HG03442 (cell line): ENCODE measurements around the gene PPIP5K1.
"Not testable (repeated sequence)": the region's sequence is repeated elsewhere in the genome, so short reads cannot be mapped to it uniquely, and the experiment has no call there.

ENCODE experiments used
- ATAC-seq: cut with Tn5 transposase; IDR thresholded peaks from one replicate; pipeline ENCODE4 v1.9.1; 2021; ENCODE audit warnings: mild to moderate bottlenecking, moderate library complexity; ENCODE audit not compliant: unreplicated experiment

PPIP5K1 gene

DNA sequence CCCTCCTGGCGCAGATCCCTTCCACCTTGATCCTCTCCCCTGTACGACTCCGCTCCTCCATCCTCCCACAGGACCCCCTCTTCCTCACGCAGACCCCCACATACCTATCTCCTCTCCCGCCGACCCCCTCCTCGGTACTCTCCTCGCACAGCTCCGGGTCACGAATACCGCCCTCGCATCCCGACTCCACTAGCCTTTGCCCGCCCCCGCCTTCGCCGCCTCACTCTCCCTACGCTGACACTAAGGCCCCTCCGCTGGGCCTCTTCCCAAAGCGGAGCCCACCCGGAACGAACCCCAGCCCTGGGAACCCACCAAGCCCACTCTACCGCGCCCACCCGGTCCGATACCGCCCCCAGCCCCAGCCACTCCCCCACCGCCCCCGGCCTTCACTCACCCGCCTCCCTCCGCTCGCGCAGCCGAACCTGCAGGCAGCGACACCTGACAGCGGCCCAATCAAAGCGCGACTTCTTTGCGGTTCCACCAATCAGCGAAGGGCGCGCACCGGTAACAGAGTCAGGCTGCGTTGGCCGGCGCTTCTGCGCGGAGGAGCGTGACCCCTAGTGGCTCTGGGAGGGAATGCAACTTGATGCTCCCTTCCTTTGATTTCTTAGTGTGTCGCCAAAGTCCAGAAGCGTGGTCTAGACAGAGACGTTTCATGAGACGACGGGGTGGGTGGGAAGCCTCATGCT is at the start of gene PPIP5K1:
Gene PPIP5K1, minus strand, starts transcription at position 431 of the 689 bp plus-strand sequence. CDS start 5,704 bp downstream, outside the sequence.
- ATAC-seq: peak; percentile 95

- ATAC-seq: peak; percentile 57
Measured at GRCh38 chr15:43638464-43639204, 48.6 kb upstream of the PPIP5K1 start.

- not testable (repeated sequence) for ATAC-seq
Measured at GRCh38 chr15:43626937-43627336, 36.9 kb upstream of the PPIP5K1 start.

DNA sequence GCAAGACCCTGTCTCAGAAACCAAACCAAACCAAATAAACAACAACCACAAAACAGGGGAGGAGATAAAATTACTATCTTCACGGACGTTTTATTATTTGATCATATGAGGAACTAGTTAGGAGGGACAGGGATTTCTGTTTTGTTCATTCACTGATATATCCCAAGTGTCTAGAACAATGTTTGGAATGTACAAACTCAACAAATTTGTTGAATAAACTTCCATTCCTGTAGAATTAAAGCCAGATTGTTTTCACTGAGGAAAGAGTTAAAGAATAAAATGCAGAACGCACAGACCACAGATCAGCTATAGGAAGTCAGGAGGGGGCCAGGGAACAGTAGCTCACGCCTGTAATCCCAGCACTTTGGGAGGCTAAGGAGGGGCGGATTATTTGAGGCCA is 35.1 kb upstream of the PPIP5K1 start:
- no peak for ATAC-seq

- not testable (repeated sequence) for ATAC-seq
Measured at GRCh38 chr15:43622068-43622799, 32.2 kb upstream of the PPIP5K1 start.

- ATAC-seq: not testable (repeated sequence)
Measured at GRCh38 chr15:43618700-43619099, 28.7 kb upstream of the PPIP5K1 start, which contains the start of gene STRC. Gene STRC (minus strand): TSS chr15:43618800. CDS start chr15:43618722, 78 bp downstream.

- not testable (repeated sequence) for ATAC-seq
Measured at GRCh38 chr15:43617750-43618149, 27.7 kb upstream of the PPIP5K1 start.

GRCh38 chr15:43602233-43602632 is 12.2 kb upstream of the PPIP5K1 start:
- not testable (repeated sequence) for ATAC-seq

DNA sequence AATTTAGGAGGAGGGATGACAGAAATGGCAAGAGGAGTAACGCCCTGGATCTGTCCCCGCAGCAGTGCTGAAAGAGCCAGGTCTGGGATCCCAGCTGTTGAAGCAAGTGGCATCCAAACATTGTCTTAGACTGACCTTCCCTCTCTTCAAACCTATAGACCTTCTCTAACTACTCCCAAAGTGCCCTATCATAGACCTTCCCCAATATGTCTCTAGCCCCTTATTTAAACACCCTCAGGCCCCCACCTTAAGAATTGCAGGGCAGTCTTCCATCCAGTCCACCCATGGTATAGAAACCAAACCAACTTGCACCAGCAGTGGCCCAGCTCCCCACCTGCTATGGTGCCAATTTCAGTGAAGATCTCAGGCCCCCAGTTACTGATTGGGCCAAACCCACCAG is 10.2 kb upstream of the PPIP5K1 start:
- not testable (repeated sequence) for ATAC-seq

DNA sequence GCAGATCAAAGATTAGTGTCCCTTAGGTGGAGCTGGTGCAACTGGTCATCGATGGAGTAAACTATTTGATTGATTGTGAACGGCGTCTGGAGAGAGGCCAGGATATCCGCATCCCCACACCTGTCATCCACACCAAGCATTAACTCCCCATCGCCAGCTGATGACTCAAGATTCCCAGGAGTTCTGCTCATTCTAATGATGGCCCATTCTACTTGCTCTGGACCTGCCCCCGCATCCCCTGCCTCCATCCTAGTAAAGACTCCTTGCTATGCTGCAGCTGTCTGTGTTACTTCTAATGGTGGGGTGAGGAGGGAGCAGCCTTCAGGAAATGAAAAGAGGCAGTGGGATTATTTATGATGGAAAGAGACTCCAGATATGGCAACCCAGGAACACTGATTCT is 9.1 kb upstream of the PPIP5K1 start:
- not testable (repeated sequence) for ATAC-seq

DNA sequence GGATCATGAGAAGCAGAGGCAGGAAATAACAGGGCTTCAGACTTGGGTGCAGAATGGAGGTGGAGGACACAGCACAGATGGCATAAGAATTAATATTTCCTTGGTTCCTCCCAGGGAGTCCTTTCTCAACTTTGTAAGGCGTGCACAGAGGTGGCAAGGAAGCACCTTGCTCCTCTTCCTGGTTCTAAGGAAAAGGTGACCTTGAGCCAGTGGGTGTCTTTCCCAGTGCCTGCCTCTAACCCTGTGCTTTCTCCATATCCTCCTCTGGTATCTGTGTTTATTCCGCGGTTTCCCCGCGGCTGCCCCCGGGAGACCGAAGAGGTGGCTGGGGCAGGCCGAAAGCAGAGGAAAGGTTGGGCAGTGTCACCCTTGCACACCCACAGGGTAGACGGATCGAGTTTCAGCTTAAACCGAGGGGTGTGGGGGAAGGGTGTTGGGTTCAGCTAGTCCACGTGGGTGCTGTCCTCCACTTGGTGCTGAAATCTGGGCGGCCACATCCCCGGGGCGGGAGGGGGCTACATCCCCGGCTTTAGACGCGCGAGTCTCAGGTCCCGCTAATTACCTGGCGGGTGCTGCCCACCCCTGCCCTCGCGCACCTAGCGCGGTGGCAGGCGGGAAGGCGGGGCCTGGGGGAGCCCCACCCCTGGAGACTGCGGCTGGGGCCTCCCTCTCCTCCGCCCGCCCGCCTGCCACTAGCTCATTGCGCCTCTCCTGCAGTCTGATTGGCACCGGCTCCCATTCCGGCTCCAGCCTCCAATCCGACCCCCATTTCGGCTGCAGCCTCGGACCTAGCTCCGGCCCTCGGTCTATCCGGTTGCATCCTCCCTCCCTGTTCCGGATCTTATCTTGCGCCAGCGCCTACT is 3.6 kb upstream of the PPIP5K1 start, which contains the start of gene CKMT1B:
Gene CKMT1B, plus strand, starts transcription at position 700 of the 863 bp plus-strand sequence. CDS start 192 bp downstream, outside the sequence.
- not testable (repeated sequence) for ATAC-seq

- not testable (repeated sequence) for ATAC-seq
Measured at GRCh38 chr15:43592841-43593240, 2.8 kb upstream of the PPIP5K1 start.

GRCh38 chr15:43574607-43575006 is 15.4 kb downstream of the PPIP5K1 start:
- not testable (repeated sequence) for ATAC-seq

GRCh38 chr15:43566615-43567014 is 23.4 kb downstream of the PPIP5K1 start:
- ATAC-seq: not testable (repeated sequence)

- not testable (repeated sequence) for ATAC-seq
Measured at GRCh38 chr15:43563793-43564192, 26.2 kb downstream of the PPIP5K1 start.

- ATAC-seq: not testable (repeated sequence)
Measured at GRCh38 chr15:43562753-43563152, 27.3 kb downstream of the PPIP5K1 start.

GRCh38 chr15:43552986-43553385 is 37.0 kb downstream of the PPIP5K1 start:
- ATAC-seq: no peak

- ATAC-seq: no peak
Measured at GRCh38 chr15:43552256-43552655, 37.8 kb downstream of the PPIP5K1 start.

GRCh38 chr15:43550527-43551363 is 39.3 kb downstream of the PPIP5K1 start:
- ATAC-seq: no peak
